ENCODE data around the gene TMPO.

GRCh38 chr12:98471085-98471484 lies 44.3 kb upstream of the TMPO start:
- TF ChIP-seq POLR2A (IDR thresholded peaks at IDR 0.05; ENCODE audit: low read depth, low read length) (no peak), CTCF (IDR thresholded peaks at IDR 0.05; ENCODE audit: extremely low read depth in 1 of 2, insufficient read depth in 1 of 2, low read depth in 1 of 2, low read length in 2 of 2) (no peak), POLR2AphosphoS5 (IDR thresholded peaks at IDR 0.05; ENCODE audit: insufficient read depth, low read depth, low read length) (no peak), EZH2 (IDR thresholded peaks at IDR 0.05; ENCODE audit: borderline replicate concordance, low read depth, low read length, severe bottlenecking) (no peak), MAX (IDR thresholded peaks at IDR 0.05; ENCODE audit: insufficient read depth, insufficient read length) (no peak), JUN (IDR thresholded peaks at IDR 0.05; ENCODE audit: borderline replicate concordance, insufficient read depth, insufficient read length, low read depth) (no peak), GATA2 (IDR thresholded peaks at IDR 0.05; ENCODE audit: insufficient read depth, insufficient read length, low read depth, low read length) (no peak)
